ENCODE results near the gene FRMPD1. TPM values are rescaled to one million over a fixed set of nuclear protein-coding genes. Genes with fewer than 3 reads are reported as not detected.

The FRMPD1 gene
- total RNA-seq, 4 donors from 2014 or later = 0.46 to 1.7 (median 1.0) TPM

DNA sequence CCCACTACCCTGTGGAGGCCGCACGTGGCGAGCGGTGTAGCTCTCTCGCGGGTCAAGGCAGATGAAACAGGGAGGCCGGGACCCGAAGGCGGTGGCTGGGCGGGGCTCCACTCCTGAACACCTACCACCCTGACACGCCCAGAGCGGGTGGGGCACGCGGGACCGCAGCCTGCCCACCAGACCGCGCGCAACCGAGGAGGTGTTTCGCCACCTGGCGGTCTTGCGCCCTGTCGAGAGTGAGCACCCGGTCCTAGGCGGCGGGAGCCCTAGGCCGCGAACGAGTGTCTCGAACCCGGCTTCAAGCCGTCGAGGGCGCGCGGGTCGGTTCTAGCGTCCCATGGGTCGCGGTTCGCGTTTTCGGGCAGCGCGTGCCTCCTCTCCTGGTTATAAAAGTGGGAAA is 136.3 kb downstream of the FRMPD1 start:
- H3K27me3 ChIP-seq = peaks cover 0 to 11% (median 0%) of the 10 kb centered on the region in 3 donors
- H3K36me3 ChIP-seq = peaks cover 0 to 18% of the 10 kb centered on the region in 2 donors
- H3K4me3 ChIP-seq = no peak overlapping the region
- in situ Hi-C loops (cut with MboI; ENCODE audit: low sequenced_read_pairs in 4 of 4) = loop anchor here (10.0 to 25.0 kb wide), 4 partner anchors 100 to 202 kb away; partner anchors contain the start of genes FBXO10 (in 3 of the 4) and TOMM5 (in 3 of the 4)
- H3K9me3 ChIP-seq = no peaks in the 10 kb centered on the region
- DNase-seq = no peak
- no peak overlapping the region for H3K27ac ChIP-seq
- ATAC-seq = no peak
- intact Hi-C loops (cut with DNase I; ENCODE audit: low total_unique reads) = loop anchor here (10.0 kb wide), 1 partner anchor 212 kb away; the partner anchor contains the start of gene FBXO10
- peaks cover 15% of the 10 kb centered on the region in 2 donors for H3K4me1 ChIP-seq
- TF ChIP-seq POLR2A (IDR thresholded peaks at IDR 0.05) = no peak
- TF ChIP-seq, protein P1, sequence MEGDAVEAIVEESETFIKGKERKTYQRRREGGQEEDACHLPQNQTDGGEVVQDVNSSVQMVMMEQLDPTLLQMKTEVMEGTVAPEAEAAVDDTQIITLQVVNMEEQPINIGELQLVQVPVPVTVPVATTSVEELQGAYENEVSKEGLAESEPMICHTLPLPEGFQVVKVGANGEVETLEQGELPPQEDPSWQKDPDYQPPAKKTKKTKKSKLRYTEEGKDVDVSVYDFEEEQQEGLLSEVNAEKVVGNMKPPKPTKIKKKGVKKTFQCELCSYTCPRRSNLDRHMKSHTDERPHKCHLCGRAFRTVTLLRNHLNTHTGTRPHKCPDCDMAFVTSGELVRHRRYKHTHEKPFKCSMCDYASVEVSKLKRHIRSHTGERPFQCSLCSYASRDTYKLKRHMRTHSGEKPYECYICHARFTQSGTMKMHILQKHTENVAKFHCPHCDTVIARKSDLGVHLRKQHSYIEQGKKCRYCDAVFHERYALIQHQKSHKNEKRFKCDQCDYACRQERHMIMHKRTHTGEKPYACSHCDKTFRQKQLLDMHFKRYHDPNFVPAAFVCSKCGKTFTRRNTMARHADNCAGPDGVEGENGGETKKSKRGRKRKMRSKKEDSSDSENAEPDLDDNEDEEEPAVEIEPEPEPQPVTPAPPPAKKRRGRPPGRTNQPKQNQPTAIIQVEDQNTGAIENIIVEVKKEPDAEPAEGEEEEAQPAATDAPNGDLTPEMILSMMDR (IDR thresholded peaks at IDR 0.05 in 4 of 5, conservative IDR thresholded peaks at IDR 0.05 in 1 of 5) = no peak

DNA sequence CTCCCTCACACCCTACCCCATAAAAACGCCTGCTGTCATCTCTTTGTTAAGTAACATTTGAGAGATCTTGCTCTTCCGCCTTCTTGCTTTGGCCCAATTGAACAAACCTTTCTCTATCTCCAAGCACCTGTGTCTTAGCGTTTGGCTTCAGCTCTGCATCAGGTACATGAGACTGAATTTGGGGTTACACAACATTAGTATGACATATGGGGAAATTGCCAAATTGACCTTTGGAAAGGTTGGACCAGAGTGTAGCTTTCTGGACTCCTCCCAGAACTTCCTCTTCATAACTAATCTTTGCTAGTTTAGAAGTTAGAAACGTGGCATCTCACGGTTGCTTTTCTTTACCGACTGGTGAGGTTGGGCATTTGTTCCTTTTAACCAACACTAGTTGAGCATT is 137.6 kb downstream of the FRMPD1 start:
- peaks cover 15% of the 10 kb centered on the region in 2 donors for H3K4me1 ChIP-seq
- ATAC-seq = no peak
- peaks cover 0 to 5% of the 10 kb centered on the region in 2 donors for H3K36me3 ChIP-seq
- in situ Hi-C loops (cut with MboI; ENCODE audit: low sequenced_read_pairs in 4 of 4) (loop anchor here (10.0 to 25.0 kb wide), 4 partner anchors 99 to 204 kb away; partner anchors contain the start of genes FBXO10 (in 3 of the 4) and TOMM5 (in 3 of the 4)), intact Hi-C loops (cut with DNase I; ENCODE audit: low total_unique reads) (loop anchor here (10.0 kb wide), 1 partner anchor 214 kb away; the partner anchor contains the start of gene FBXO10)
- H3K27ac ChIP-seq = no peak overlapping the region
- TF ChIP-seq POLR2A (IDR thresholded peaks at IDR 0.05) = no peak
- TF ChIP-seq, protein P1 (IDR thresholded peaks at IDR 0.05 in 4 of 5, conservative IDR thresholded peaks at IDR 0.05 in 1 of 5) = no peak
- peaks cover 0 to 11% (median 0%) of the 10 kb centered on the region in 3 donors for H3K27me3 ChIP-seq
- H3K4me3 ChIP-seq = no peak overlapping the region
- DNase-seq = no peak
- H3K9me3 ChIP-seq = no peaks in the 10 kb centered on the region

DNA sequence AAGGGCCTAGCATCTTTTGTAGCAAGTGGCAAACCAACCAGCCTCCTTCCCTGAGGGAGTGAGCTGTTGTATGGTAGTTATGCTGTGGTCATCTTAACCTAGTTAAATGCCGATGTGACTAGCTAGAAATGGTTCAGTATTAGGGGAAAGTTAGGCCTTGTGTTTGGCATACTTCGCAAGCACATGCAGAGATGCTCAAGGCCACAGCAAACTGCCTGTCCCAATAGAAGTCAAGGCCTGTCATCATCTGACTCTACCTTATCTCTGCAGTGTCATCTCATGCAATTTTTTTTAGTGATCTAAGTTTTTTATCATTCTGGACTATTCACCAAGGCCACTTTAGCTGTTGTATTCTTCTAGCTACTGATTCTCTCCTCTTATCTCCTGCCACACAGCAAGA is 139.3 kb downstream of the FRMPD1 start:
- no peaks in the 10 kb centered on the region for H3K36me3 ChIP-seq
- peaks cover 5% of the 10 kb centered on the region in 2 donors for H3K4me1 ChIP-seq
- no peak overlapping the region for H3K27ac ChIP-seq
- no peaks in the 10 kb centered on the region for H3K9me3 ChIP-seq
- H3K27me3 ChIP-seq = peaks cover 0 to 11% (median 0%) of the 10 kb centered on the region in 3 donors
- DNase-seq (no peak), ATAC-seq (no peak)
- TF ChIP-seq, protein P1 (IDR thresholded peaks at IDR 0.05 in 4 of 5, conservative IDR thresholded peaks at IDR 0.05 in 1 of 5) = no peak
- TF ChIP-seq POLR2A (IDR thresholded peaks at IDR 0.05) = no peak
- in situ Hi-C loops (cut with MboI; ENCODE audit: low sequenced_read_pairs in 4 of 4) (loop anchor here in 3 of 4 donors (25.0 kb wide), 2 partner anchors 97 to 203 kb away; partner anchors contain the start of genes FBXO10 (in 3 of the 3) and TOMM5 (in 3 of the 3)), intact Hi-C loops (cut with DNase I; ENCODE audit: low total_unique reads) (loop anchor here (10.0 kb wide), 1 partner anchor 305 kb away; the partner anchor contains the start of gene POLR1E)
- no peak overlapping the region for H3K4me3 ChIP-seq

DNA sequence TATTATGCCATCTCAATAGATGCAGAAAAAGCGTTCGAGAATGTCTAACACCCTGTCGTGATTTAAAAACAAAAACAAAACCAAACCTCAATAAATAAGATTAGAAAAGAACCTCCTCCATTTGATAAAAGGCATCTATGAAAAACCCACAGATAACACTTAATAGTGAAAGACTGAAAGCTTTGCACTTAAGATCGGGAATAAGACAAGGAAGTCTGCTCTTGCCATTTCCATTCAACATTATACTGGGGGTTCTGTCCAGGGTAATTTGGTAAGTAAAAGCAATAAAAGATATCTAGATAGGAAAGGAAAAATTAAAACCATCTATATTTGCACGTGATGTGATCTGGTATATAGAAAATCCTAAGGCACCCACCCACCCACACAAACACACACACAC is 141.4 kb downstream of the FRMPD1 start:
- no peak overlapping the region for H3K4me3 ChIP-seq
- no peaks in the 10 kb centered on the region for H3K36me3 ChIP-seq
- DNase-seq = no peak
- H3K9me3 ChIP-seq = no peaks in the 10 kb centered on the region
- no peaks in the 10 kb centered on the region for H3K4me1 ChIP-seq
- intact Hi-C loops (cut with DNase I; ENCODE audit: low total_unique reads) (loop anchor here (10.0 kb wide), 1 partner anchor 307 kb away; the partner anchor contains the start of gene POLR1E), in situ Hi-C loops (cut with MboI; ENCODE audit: low sequenced_read_pairs in 4 of 4) (loop anchor here in 3 of 4 donors (25.0 kb wide), 2 partner anchors 95 to 205 kb away; partner anchors contain the start of genes FBXO10 (in 3 of the 3) and TOMM5 (in 3 of the 3))
- H3K27ac ChIP-seq = no peak overlapping the region
- ATAC-seq = no peak
- peaks cover 0 to 2% (median 0%) of the 10 kb centered on the region in 3 donors for H3K27me3 ChIP-seq
- TF ChIP-seq, protein P1 (IDR thresholded peaks at IDR 0.05 in 4 of 5, conservative IDR thresholded peaks at IDR 0.05 in 1 of 5) = no peak
- TF ChIP-seq POLR2A (IDR thresholded peaks at IDR 0.05) = no peak

All from gastrocnemius medialis (tissue), 4 donors.